Panc1 (cell line): ENCODE measurements around the gene CCDC69. TPM values are rescaled to one million over a fixed set of nuclear protein-coding genes. Genes with fewer than 3 reads are reported as not detected.

ENCODE experiments used
- ATAC-seq: fragments of 200-7000 bp; cut with Tn5 transposase; 2 replicates; pipeline ENCODE4 v1.9.1; 2020; ENCODE audit warnings: mild to moderate bottlenecking, moderate library complexity
- BruUV-seq: library from RNA; stranded (reverse); fragments of 400-500 nt; replicated peaks from 2 replicates; lab custom pipeline; 2021; lab: Mats Ljungman, UMichigan
- CTCF ChIA-PET: fragments of 300-600 bp; sonication (Branson Sonifier 250); formaldehyde crosslinking; loops from one replicate; lab custom pipeline; 2022; ENCODE audit warnings: antibody characterized with exemption; lab: Charles Lee
- POLR2A ChIA-PET: fragments of 300-600 bp; sonication (Branson Sonifier 250); formaldehyde crosslinking; loops from one replicate; lab custom pipeline; 2022; ENCODE audit warnings: antibody characterized with exemption; lab: Charles Lee
- DNase-seq: peaks from one replicate; pipeline ENCODE4 v3.0.0-alpha.2; 2010; ENCODE audit warnings: low read depth, low spot score
- H3K27ac ChIP-seq: 2 replicates; pipeline ENCODE4 v1.5.1; 2011; ENCODE audit warnings: mild to moderate bottlenecking, low read length, inconsistent platforms
- H3K27me3 ChIP-seq: fragments of 200-500 bp; sonication (Bioruptor generic); 2 replicates; pipeline ENCODE4 v1.6.0; 2014; ENCODE audit warnings: low read length, inconsistent platforms; ENCODE audit not compliant: control insufficient read depth, insufficient read depth
- H3K36me3 ChIP-seq: fragments of 200-500 bp; sonication (Bioruptor generic); 2 replicates; pipeline ENCODE4 v1.5.1; 2014; ENCODE audit warnings: inconsistent platforms, mild to moderate bottlenecking, low read length, moderate library complexity; ENCODE audit not compliant: control insufficient read depth, insufficient read depth
- H3K4me1 ChIP-seq: 2 replicates; pipeline ENCODE4 v1.5.1; 2011; ENCODE audit warnings: inconsistent platforms, mild to moderate bottlenecking, low read length, moderate library complexity; ENCODE audit not compliant: control insufficient read depth, insufficient read depth
- H3K4me3 ChIP-seq, 2 experiments: 2 replicates each; pipeline ENCODE4 v1.5.1; 2011 to 2012; ENCODE audit warnings: low read depth in 2 of 2, low read length in 2 of 2, mild to moderate bottlenecking in 2 of 2, inconsistent platforms in 1 of 2, moderate library complexity in 1 of 2
- H3K9me3 ChIP-seq: fragments of 200-500 bp; sonication (Bioruptor generic); 2 replicates; pipeline ENCODE4 v1.5.1; 2014; ENCODE audit warnings: low read depth, mild to moderate bottlenecking, inconsistent platforms, low read length, moderate library complexity; ENCODE audit not compliant: control insufficient read depth, insufficient read depth
- CTCF ChIP-seq: fragments of 450-650 bp; IDR thresholded peaks from 2 replicates; pipeline ENCODE4 v1.5.1; 2017; ENCODE audit warnings: mild to moderate bottlenecking
- POLR2AphosphoS5 ChIP-seq: IDR thresholded peaks from 2 replicates; pipeline ENCODE4 v1.6.1; 2012; ENCODE audit warnings: mild to moderate bottlenecking, low read depth, low read length, moderate library complexity
- REST ChIP-seq, 2 experiments: IDR thresholded peaks; 2 replicates each; pipeline ENCODE4 v1.6.1; 2011 to 2012; ENCODE audit warnings: low read depth in 2 of 2, control low read depth in 1 of 2, low read length in 1 of 2, mild to moderate bottlenecking in 1 of 2, moderate library complexity in 1 of 2; ENCODE audit not compliant: insufficient read depth in 1 of 2
- SIN3A ChIP-seq: IDR thresholded peaks from 2 replicates; pipeline ENCODE4 v1.6.1; 2012; ENCODE audit warnings: low read depth, mild to moderate bottlenecking, low read length, moderate library complexity, borderline replicate concordance; ENCODE audit not compliant: insufficient read depth
- TCF7L2 ChIP-seq: IDR thresholded peaks from 2 replicates; pipeline ENCODE4 v1.6.1; 2011; ENCODE audit warnings: mild to moderate bottlenecking, low read depth, low read length, inconsistent platforms
- in situ Hi-C: cut with HindIII; loops from 2 replicates; pipeline ENCODE4 v1.10.0; 2016; ENCODE audit warnings: low sequenced_read_pairs, low pct_unique_long_range_greater_than_20kb
- intact Hi-C: fragments of 100-400 bp; cut with micrococcal nuclease; formaldehyde crosslinking; loops from one replicate; pipeline ENCODE4 v1.10.0; 2022; ENCODE audit not compliant: unreplicated experiment
- total RNA-seq: library from RNA; stranded (reverse); gene quantifications from one replicate; pipeline ENCODE4 v1.2.1, GENCODE V29; 2021; ENCODE audit not compliant: unreplicated experiment

CCDC69 gene
- total RNA-seq, 1 experiment from 2014 or later = 2.1 TPM

- Histone ChIP-seq H3K27me3 (no peaks in the 10 kb centered on the region), H3K4me1 (no peaks in the 10 kb centered on the region), H3K9me3 (no peaks in the 10 kb centered on the region), H3K4me3 (no peak overlapping the region), H3K36me3 (no peaks in the 10 kb centered on the region), H3K27ac (no peak overlapping the region)
- ATAC-seq = peak; percentile 14; the same call in 1 of the 2 replicates
- CTCF ChIA-PET = interaction anchor here (0.6 to 1.3 kb wide), 2 partner anchors 14 to 21 kb away, joined by 3 to 4 read pairs; no protein-coding TSS in a partner anchor
- POLR2A ChIA-PET = no interaction called here
- BruUV-seq = no TSS peak
- DNase-seq = no peak
- TF ChIP-seq REST (IDR thresholded peaks at IDR 0.05; ENCODE audit: insufficient read depth in 1 of 2, low read depth in 2 of 2, low read length in 1 of 2) = no peak
- no peak for TF ChIP-seq SIN3A
- no peak for TF ChIP-seq TCF7L2
- TF ChIP-seq CTCF = no peak
- no peak for TF ChIP-seq POLR2AphosphoS5
- intact Hi-C loops = no loop called here
- in situ Hi-C loops = no loop called here
Measured at GRCh38 chr5:151150471-151151262, 73.2 kb downstream of the CCDC69 start.

- in situ Hi-C loops (no loop called here), intact Hi-C loops (no loop called here)
- no peak for TF ChIP-seq REST (IDR thresholded peaks at IDR 0.05; ENCODE audit: insufficient read depth in 1 of 2, low read depth in 2 of 2, low read length in 1 of 2)
- no peak for TF ChIP-seq SIN3A
- no peak for TF ChIP-seq CTCF
- TF ChIP-seq TCF7L2 = no peak
- no peak for TF ChIP-seq POLR2AphosphoS5
- POLR2A ChIA-PET = no interaction called here
- no TSS peak for BruUV-seq
- H3K4me1 ChIP-seq = no peaks in the 10 kb centered on the region
- H3K27me3 ChIP-seq = no peaks in the 10 kb centered on the region
- H3K36me3 ChIP-seq = no peaks in the 10 kb centered on the region
- no peak for ATAC-seq
- no peaks in the 10 kb centered on the region for H3K9me3 ChIP-seq
- DNase-seq = no peak
- no peak overlapping the region for H3K27ac ChIP-seq
- CTCF ChIA-PET = interaction anchor here (0.7 kb wide), 1 partner anchor 17 kb away, joined by 13 read pairs; no protein-coding TSS in a partner anchor
- H3K4me3 ChIP-seq = no peak overlapping the region
Measured at GRCh38 chr5:151148583-151148982, 75.3 kb downstream of the CCDC69 start.
